ENCODE results near the gene ZCCHC7. TPM values are rescaled to one million over a fixed set of nuclear protein-coding genes. Genes with fewer than 3 reads are reported as not detected.
A peak's percentile ranks its signal among the peaks of the same experiment; 100 is the strongest.
"Not testable (repeated sequence)": the region's sequence is repeated elsewhere in the genome, so short reads cannot be mapped to it uniquely, and the experiment has no call there.

ZCCHC7 gene
- total RNA-seq, 2 donors from 2014 or later: 19.8 to 27.3 TPM

- Mint-ChIP-seq H3K36me3 (ENCODE audit: low read depth) (peaks cover 36% of the 10 kb centered on the region), H3K27me3 (no peaks in the 10 kb centered on the region), H3K9me3 (no peaks in the 10 kb centered on the region), H3K4me3 (peak overlapping the region; percentile 79), H3K4me1 (peaks cover 14% of the 10 kb centered on the region), H3K27ac (peak overlapping the region; percentile 89)
- peak; percentile 29 for ATAC-seq (replicated peaks)
These were observed 26.0 kb downstream of the ZCCHC7 start for GRCh38 chr9:37146410-37146809.

GRCh38 chr9:37148181-37148580 lies 27.8 kb downstream of the ZCCHC7 start:
- H3K27ac Mint-ChIP-seq: peak overlapping the region; percentile 7
- H3K4me1 Mint-ChIP-seq: peaks cover 18% of the 10 kb centered on the region
- no peak overlapping the region for H3K4me3 Mint-ChIP-seq
- H3K36me3 Mint-ChIP-seq (ENCODE audit: low read depth): peaks cover 45% of the 10 kb centered on the region
- ATAC-seq (replicated peaks): no peak
- no peaks in the 10 kb centered on the region for H3K9me3 Mint-ChIP-seq
- H3K27me3 Mint-ChIP-seq: no peaks in the 10 kb centered on the region

GRCh38 chr9:37149666-37150308 lies 29.4 kb downstream of the ZCCHC7 start:
- H3K27ac Mint-ChIP-seq: no peak overlapping the region
- no peak for ATAC-seq (replicated peaks)

GRCh38 chr9:37150415-37150814 lies 30.0 kb downstream of the ZCCHC7 start:
- ATAC-seq (replicated peaks): no peak
- H3K4me1 Mint-ChIP-seq: peaks cover 12% of the 10 kb centered on the region
- H3K4me3 Mint-ChIP-seq: no peak overlapping the region
- H3K36me3 Mint-ChIP-seq (ENCODE audit: low read depth): peaks cover 59% of the 10 kb centered on the region
- H3K27me3 Mint-ChIP-seq: no peaks in the 10 kb centered on the region
- H3K27ac Mint-ChIP-seq: no peak overlapping the region
- H3K9me3 Mint-ChIP-seq: no peaks in the 10 kb centered on the region

More at GRCh38 chr9:37149666-37150308, 29.4 kb downstream of the ZCCHC7 start:
- Mint-ChIP-seq H3K27me3 (no peaks in the 10 kb centered on the region), H3K4me1 (peaks cover 13% of the 10 kb centered on the region), H3K9me3 (no peaks in the 10 kb centered on the region), H3K36me3 (ENCODE audit: low read depth) (peaks cover 57% of the 10 kb centered on the region), H3K4me3 (no peak overlapping the region)

GRCh38 chr9:37151812-37152211 lies 31.4 kb downstream of the ZCCHC7 start:
- H3K36me3 Mint-ChIP-seq (ENCODE audit: low read depth): peaks cover 62% of the 10 kb centered on the region
- H3K4me3 Mint-ChIP-seq: no peak overlapping the region
- H3K9me3 Mint-ChIP-seq: no peaks in the 10 kb centered on the region
- ATAC-seq (replicated peaks): no peak
- no peak overlapping the region for H3K27ac Mint-ChIP-seq
- H3K4me1 Mint-ChIP-seq: peaks cover 8% of the 10 kb centered on the region
- no peaks in the 10 kb centered on the region for H3K27me3 Mint-ChIP-seq

GRCh38 chr9:37152365-37152764 lies 32.0 kb downstream of the ZCCHC7 start:
- peaks cover 63% of the 10 kb centered on the region for H3K36me3 Mint-ChIP-seq (ENCODE audit: low read depth)
- H3K27ac Mint-ChIP-seq: no peak overlapping the region
- no peaks in the 10 kb centered on the region for H3K27me3 Mint-ChIP-seq
- H3K9me3 Mint-ChIP-seq: no peaks in the 10 kb centered on the region
- no peak for ATAC-seq (replicated peaks)
- H3K4me1 Mint-ChIP-seq: peaks cover 10% of the 10 kb centered on the region
- no peak overlapping the region for H3K4me3 Mint-ChIP-seq

GRCh38 chr9:37155601-37156000 lies 35.2 kb downstream of the ZCCHC7 start:
- H3K4me1 Mint-ChIP-seq: peaks cover 15% of the 10 kb centered on the region
- H3K36me3 Mint-ChIP-seq (ENCODE audit: low read depth): peaks cover 62% of the 10 kb centered on the region
- ATAC-seq (replicated peaks): no peak

GRCh38 chr9:37156205-37156604 lies 35.8 kb downstream of the ZCCHC7 start:
- H3K36me3 Mint-ChIP-seq (ENCODE audit: low read depth): peaks cover 64% of the 10 kb centered on the region
- H3K27ac Mint-ChIP-seq: no peak overlapping the region
- no peak overlapping the region for H3K4me3 Mint-ChIP-seq
- peaks cover 15% of the 10 kb centered on the region for H3K4me1 Mint-ChIP-seq
- H3K9me3 Mint-ChIP-seq: no peaks in the 10 kb centered on the region
- ATAC-seq (replicated peaks): no peak
- no peaks in the 10 kb centered on the region for H3K27me3 Mint-ChIP-seq

More at GRCh38 chr9:37155601-37156000, 35.2 kb downstream of the ZCCHC7 start:
- H3K27ac Mint-ChIP-seq: no peak overlapping the region
- no peaks in the 10 kb centered on the region for H3K9me3 Mint-ChIP-seq
- H3K27me3 Mint-ChIP-seq: no peaks in the 10 kb centered on the region
- no peak overlapping the region for H3K4me3 Mint-ChIP-seq

- Mint-ChIP-seq H3K4me1 (peaks cover 15% of the 10 kb centered on the region), H3K9me3 (no peaks in the 10 kb centered on the region), H3K4me3 (peak overlapping the region; percentile 36), H3K36me3 (ENCODE audit: low read depth) (peaks cover 67% of the 10 kb centered on the region), H3K27ac (peak overlapping the region; percentile 76), H3K27me3 (no peaks in the 10 kb centered on the region)
- ATAC-seq (replicated peaks): peak; percentile 95
These were observed 36.5 kb downstream of the ZCCHC7 start for GRCh38 chr9:37156781-37157356.

- Mint-ChIP-seq H3K4me1 (peaks cover 11% of the 10 kb centered on the region), H3K27me3 (no peaks in the 10 kb centered on the region), H3K9me3 (no peaks in the 10 kb centered on the region), H3K4me3 (no peak overlapping the region), H3K27ac (peak overlapping the region; percentile 24), H3K36me3 (ENCODE audit: low read depth) (peaks cover 62% of the 10 kb centered on the region)
- ATAC-seq (replicated peaks): no peak
These were observed 37.5 kb downstream of the ZCCHC7 start for GRCh38 chr9:37157726-37158377.

- Mint-ChIP-seq H3K9me3 (no peaks in the 10 kb centered on the region), H3K27ac (no peak overlapping the region), H3K4me3 (no peak overlapping the region), H3K4me1 (peaks cover 1% of the 10 kb centered on the region), H3K27me3 (no peaks in the 10 kb centered on the region), H3K36me3 (ENCODE audit: low read depth) (peaks cover 75% of the 10 kb centered on the region)
- ATAC-seq (replicated peaks): no peak
These were observed 42.9 kb downstream of the ZCCHC7 start for GRCh38 chr9:37163299-37163698.

- not testable (repeated sequence) for H3K4me3 Mint-ChIP-seq; H3K27ac Mint-ChIP-seq; ATAC-seq (replicated peaks); H3K27me3 Mint-ChIP-seq; H3K9me3 Mint-ChIP-seq; H3K4me1 Mint-ChIP-seq
- peaks cover 81% of the 10 kb centered on the region for H3K36me3 Mint-ChIP-seq (ENCODE audit: low read depth)
These were observed 44.0 kb downstream of the ZCCHC7 start for GRCh38 chr9:37164335-37164734.

GRCh38 chr9:37165644-37166043 lies 45.3 kb downstream of the ZCCHC7 start:
- no peaks in the 10 kb centered on the region for H3K9me3 Mint-ChIP-seq
- H3K4me1 Mint-ChIP-seq: no peaks in the 10 kb centered on the region
- H3K27ac Mint-ChIP-seq: no peak overlapping the region
- H3K27me3 Mint-ChIP-seq: no peaks in the 10 kb centered on the region
- peaks cover 71% of the 10 kb centered on the region for H3K36me3 Mint-ChIP-seq (ENCODE audit: low read depth)
- ATAC-seq (replicated peaks): no peak
- no peak overlapping the region for H3K4me3 Mint-ChIP-seq

- H3K4me1 Mint-ChIP-seq: no peaks in the 10 kb centered on the region
- no peak overlapping the region for H3K4me3 Mint-ChIP-seq
- H3K36me3 Mint-ChIP-seq (ENCODE audit: low read depth): peaks cover 66% of the 10 kb centered on the region
- ATAC-seq (replicated peaks): no peak
- no peak overlapping the region for H3K27ac Mint-ChIP-seq
- no peaks in the 10 kb centered on the region for H3K9me3 Mint-ChIP-seq
- H3K27me3 Mint-ChIP-seq: no peaks in the 10 kb centered on the region
These were observed 47.2 kb downstream of the ZCCHC7 start for GRCh38 chr9:37167456-37168047.

GRCh38 chr9:37172557-37172956 lies 52.2 kb downstream of the ZCCHC7 start:
- H3K27ac Mint-ChIP-seq: no peak overlapping the region
- no peak overlapping the region for H3K4me3 Mint-ChIP-seq
- peaks cover 37% of the 10 kb centered on the region for H3K36me3 Mint-ChIP-seq (ENCODE audit: low read depth)
- H3K27me3 Mint-ChIP-seq: no peaks in the 10 kb centered on the region
- H3K9me3 Mint-ChIP-seq: no peaks in the 10 kb centered on the region
- ATAC-seq (replicated peaks): no peak
- H3K4me1 Mint-ChIP-seq: no peaks in the 10 kb centered on the region
